ENCODE data around the gene SECTM1.

SECTM1 gene

GRCh38 chr17:82330322-82331239 is 3.0 kb downstream of the SECTM1 start:
- in situ Hi-C loops (cut with HindIII; ENCODE audit: low sequenced_read_pairs): no loop called here

- in situ Hi-C loops (cut with HindIII; ENCODE audit: low sequenced_read_pairs): no loop called here
Observed at GRCh38 chr17:82329683-82330321, 3.8 kb downstream of the SECTM1 start.

GRCh38 chr17:82328994-82329507 is 4.5 kb downstream of the SECTM1 start:
- in situ Hi-C loops (cut with HindIII; ENCODE audit: low sequenced_read_pairs): no loop called here

GRCh38 chr17:82328141-82328993 is 5.2 kb downstream of the SECTM1 start:
- in situ Hi-C loops (cut with HindIII; ENCODE audit: low sequenced_read_pairs): no loop called here

- in situ Hi-C loops (cut with HindIII; ENCODE audit: low sequenced_read_pairs): no loop called here
Observed at GRCh38 chr17:82327757-82328140, 5.8 kb downstream of the SECTM1 start.

- in situ Hi-C loops (cut with HindIII; ENCODE audit: low sequenced_read_pairs): no loop called here
Observed at GRCh38 chr17:82327289-82327688, 6.3 kb downstream of the SECTM1 start.

- in situ Hi-C loops (cut with HindIII; ENCODE audit: low sequenced_read_pairs): no loop called here
Observed at GRCh38 chr17:82325286-82326180, 8.0 kb downstream of the SECTM1 start.

- in situ Hi-C loops (cut with HindIII; ENCODE audit: low sequenced_read_pairs): no loop called here
Observed at GRCh38 chr17:82324566-82325285, 8.8 kb downstream of the SECTM1 start.

GRCh38 chr17:82323514-82324234 is 9.9 kb downstream of the SECTM1 start:
- in situ Hi-C loops (cut with HindIII; ENCODE audit: low sequenced_read_pairs): no loop called here

- in situ Hi-C loops (cut with HindIII; ENCODE audit: low sequenced_read_pairs): no loop called here
Observed at GRCh38 chr17:82322526-82323453, 10.8 kb downstream of the SECTM1 start.

- in situ Hi-C loops (cut with HindIII; ENCODE audit: low sequenced_read_pairs): no loop called here
Observed at GRCh38 chr17:82321947-82322466, 11.6 kb downstream of the SECTM1 start.

- in situ Hi-C loops (cut with HindIII; ENCODE audit: low sequenced_read_pairs): no loop called here
Observed at GRCh38 chr17:82320956-82321927, 12.3 kb downstream of the SECTM1 start.

- in situ Hi-C loops (cut with HindIII; ENCODE audit: low sequenced_read_pairs): no loop called here
Observed at GRCh38 chr17:82320140-82320840, 13.3 kb downstream of the SECTM1 start.

- in situ Hi-C loops (cut with HindIII; ENCODE audit: low sequenced_read_pairs): no loop called here
Observed at GRCh38 chr17:82319619-82320062, 13.9 kb downstream of the SECTM1 start.

GRCh38 chr17:82318772-82319606 is 14.6 kb downstream of the SECTM1 start:
- in situ Hi-C loops (cut with HindIII; ENCODE audit: low sequenced_read_pairs): no loop called here

Measured in DLD1 (cell line).